Adipose tissue (tissue), 3 donors: ENCODE measurements around the gene PSMD13. TPM values are rescaled to one million over a fixed set of nuclear protein-coding genes. Genes with fewer than 3 reads are reported as not detected.

Source experiments
- H3K27ac ChIP-seq: one replicate; pipeline ENCODE4 v1.5.1; 2013; ENCODE audit warnings: low read depth, low read length
- WGBS, 3 donors: extraction: QIAGEN DNeasy Blood & Tissue Kit; methylation state at CpG; one replicate each; pipeline ENCODE4 v1.1.7; 2013; 5-methylcytosine and 5-hydroxymethylcytosine counted together
- polyA plus RNA-seq, 3 donors: library from polyadenylated mRNA; stranded (reverse); fragments of 200-250 nt; gene quantifications; one replicate each; pipeline ENCODE4 v1.2.3, GENCODE V29; 2013
- donor health status: healthy with polysubstance abuse.
- donor health status: Bipolar disorder and iron deficiency.
- donor health status: healthy.

PSMD13 gene
- polyA plus RNA-seq, 3 donors = 65.7 to 121 (median 98.5) TPM

GRCh38 chr11:299081-299891 is 62.5 kb downstream of the PSMD13 start, which contains the start of gene IFITM5:
TSS of gene IFITM5 (minus strand) at chr11:299526. CDS start at chr11:299490, 36 bp downstream.
- WGBS, 3 donors = 54 to 67% (median 66%) methylated on average over 39 to 40 of the region's 40 CpGs
- no peak within 1 kb of the TSS for H3K27ac ChIP-seq

GRCh38 chr11:299951-300735 is 63.4 kb downstream of the PSMD13 start:
- H3K27ac ChIP-seq = no peak overlapping the region
- 16 to 35% (median 19%) methylated on average over 20 of the region's 20 CpGs for WGBS, 3 donors

Other genes with a start within 250 kb of the PSMD13 start
- under 1 TPM in 1 of 3 donors, not detected in 2; 0.40 TPM for gene SCGB1C1, start 43.9 kb upstream of the PSMD13 start, polyA plus RNA-seq
- gene BET1L, start 29.6 kb upstream of the PSMD13 start, polyA plus RNA-seq = 10 to 100 TPM; 28.1 to 49.1 (median 29.9) TPM
- gene RIC8A, start 29.3 kb upstream of the PSMD13 start, polyA plus RNA-seq = 10 to 100 TPM; 37.9 to 55.3 (median 48.1) TPM
- 10 to 100 TPM; 15.8 to 18.8 (median 17.7) TPM for gene SIRT3, start 634 bp upstream of the PSMD13 start, polyA plus RNA-seq
- gene NLRP6, start 41.4 kb downstream of the PSMD13 start, polyA plus RNA-seq = under 1 TPM; 0.22 to 0.54 (median 0.43) TPM
- 100 to 1,000 TPM in 1 of 3 donors, 10 to 100 TPM in 2; 28.8 to 335 (median 51.2) TPM for gene PGGHG, start 52.1 kb downstream of the PSMD13 start, polyA plus RNA-seq
- gene IFITM5, start 62.5 kb downstream of the PSMD13 start, polyA plus RNA-seq = under 1 TPM in 1 of 3 donors, not detected in 2; 0.35 TPM
- gene IFITM2, start 70.8 kb downstream of the PSMD13 start, polyA plus RNA-seq = 1,000 to 10,000 TPM in 2 of 3 donors, 100 to 1,000 TPM in 1; 208 to 1,862 (median 1,191) TPM
- 100 to 1,000 TPM in 2 of 3 donors, 10 to 100 TPM in 1; 84.7 to 356 (median 325) TPM for gene IFITM1, start 77.1 kb downstream of the PSMD13 start, polyA plus RNA-seq
- 1,000 to 10,000 TPM in 2 of 3 donors, 100 to 1,000 TPM in 1; 569 to 2,459 (median 1,570) TPM for gene IFITM3, start 83.9 kb downstream of the PSMD13 start, polyA plus RNA-seq
- gene B4GALNT4, start 132.5 kb downstream of the PSMD13 start, polyA plus RNA-seq = 1 to 10 TPM in 2 of 3 donors, under 1 TPM in 1; 0.99 to 3.8 (median 1.6) TPM
- gene PKP3, start 157.2 kb downstream of the PSMD13 start, polyA plus RNA-seq = 10 to 100 TPM in 1 of 3 donors, 1 to 10 TPM in 2; 1.0 to 15.4 (median 3.4) TPM
- 10 to 100 TPM; 39.4 to 99.3 (median 49.2) TPM for gene SIGIRR, start 178.0 kb downstream of the PSMD13 start, polyA plus RNA-seq
- gene ANO9, start 205.0 kb downstream of the PSMD13 start, polyA plus RNA-seq = 10 to 100 TPM in 1 of 3 donors, 1 to 10 TPM in 1, under 1 TPM in 1; 0.45 to 14.3 (median 2.7) TPM
- 10 to 100 TPM; 18.1 to 23.4 (median 22.0) TPM for gene PTDSS2, start 213.3 kb downstream of the PSMD13 start, polyA plus RNA-seq